GM12872 (cell line): ENCODE measurements around the gene DMRT1.
A peak's percentile ranks its signal among the peaks of the same experiment; 100 is the strongest.

Source experiments
- CTCF ChIP-seq: IDR thresholded peaks from 3 replicates; pipeline ENCODE4 v1.5.1; 2011; ENCODE audit warnings: low read depth, mild to moderate bottlenecking, low read length, moderate library complexity; ENCODE audit not compliant: insufficient read depth

Gene DMRT1

GRCh38 chr9:886886-887285 lies 45.4 kb downstream of the DMRT1 start:
- no peak for TF ChIP-seq CTCF

GRCh38 chr9:892123-892522 lies 50.6 kb downstream of the DMRT1 start:
- peak; percentile 31; the same call in 1 of the 3 replicates for TF ChIP-seq CTCF

GRCh38 chr9:893115-893514 lies 51.6 kb downstream of the DMRT1 start:
- no peak for TF ChIP-seq CTCF

GRCh38 chr9:893843-894420 lies 52.4 kb downstream of the DMRT1 start:
- TF ChIP-seq CTCF, result peak; percentile 87

- TF ChIP-seq CTCF, result no peak
Observed at GRCh38 chr9:899440-900184, 58.1 kb downstream of the DMRT1 start.

- no peak for TF ChIP-seq CTCF
Observed at GRCh38 chr9:903886-904285, 62.4 kb downstream of the DMRT1 start.

GRCh38 chr9:905906-906305 lies 64.4 kb downstream of the DMRT1 start:
- no peak for TF ChIP-seq CTCF
